Common myeloid progenitor, CD34-positive (primary cell): ENCODE results near the gene RIPOR3.
"Not testable (repeated sequence)": the region's sequence is repeated elsewhere in the genome, so short reads cannot be mapped to it uniquely, and the experiment has no call there.

Source experiments
- CTCF ChIA-PET: fragments of 350-600 bp; sonication (Branson Sonifier 250); formaldehyde crosslinking; loops from one replicate; lab custom pipeline; 2021; ENCODE audit warnings: antibody characterized with exemption; lab: Charles Lee
- POLR2A ChIA-PET: fragments of 350-600 bp; sonication (Branson Sonifier 250); formaldehyde crosslinking; loops from one replicate; lab custom pipeline; 2021; ENCODE audit warnings: antibody characterized with exemption; lab: Charles Lee
- DNase-seq, 3 donors: peaks; one replicate each; pipeline versions ENCODE4 v3.0.0 to v3.0.0-alpha.2; 2013
- H3K27ac ChIP-seq, 2 experiments: 1 replicate in 1 of 2; 2 replicates in 1 of 2; pipeline ENCODE4 v1.7.0; 2013; ENCODE audit warnings: inconsistent platforms in 2 of 2, low read length in 2 of 2, mild to moderate bottlenecking in 2 of 2, low read depth in 1 of 2, moderate library complexity in 1 of 2; ENCODE audit not compliant: severe bottlenecking in 2 of 2, insufficient read depth in 1 of 2, poor library complexity in 1 of 2
- H3K27me3 ChIP-seq, 5 experiments: replicated peaks in 2 of 5; 1 replicate in 3 of 5; 2 replicates in 2 of 5; pipeline versions ENCODE4 v1.6.1 to v1.7.0; 2013; ENCODE audit warnings: low read length in 4 of 5, mild to moderate bottlenecking in 2 of 5, moderate library complexity in 2 of 5, inconsistent platforms in 1 of 5; ENCODE audit not compliant: insufficient read depth in 5 of 5, control insufficient read depth in 4 of 5
- H3K36me3 ChIP-seq, 4 experiments: 1 replicate in 2 of 4; 2 replicates in 2 of 4; pipeline versions ENCODE4 v1.6.1 to v1.7.0; 2013; ENCODE audit warnings: low read length in 3 of 4, control low read depth in 1 of 4, mild to moderate bottlenecking in 1 of 4; ENCODE audit not compliant: control insufficient read depth in 4 of 4, insufficient read depth in 4 of 4
- H3K4me1 ChIP-seq, 4 experiments: 1 replicate in 3 of 4; 2 replicates in 1 of 4; pipeline versions ENCODE4 v1.6.1 to v1.7.1; 2013; ENCODE audit warnings: low read length in 3 of 4, mild to moderate bottlenecking in 3 of 4, control low read depth in 1 of 4, inconsistent platforms in 1 of 4, moderate library complexity in 1 of 4; ENCODE audit not compliant: control insufficient read depth in 4 of 4, insufficient read depth in 4 of 4; ENCODE audit errors: control extremely low read depth in 1 of 4
- H3K4me3 ChIP-seq, 7 experiments: 1 replicate in 4 of 7; 2 replicates in 3 of 7; pipeline versions ENCODE4 v1.5.1 to v1.7.0; 2013; ENCODE audit warnings: mild to moderate bottlenecking in 7 of 7, low read length in 6 of 7, moderate library complexity in 6 of 7, inconsistent platforms in 2 of 7, low read depth in 2 of 7, control low read depth in 1 of 7; ENCODE audit not compliant: insufficient read depth in 4 of 7, control insufficient read depth in 1 of 7; ENCODE audit errors: extremely low read depth in 1 of 7
- H3K9me3 ChIP-seq, 5 experiments: 1 replicate in 4 of 5; 2 replicates in 1 of 5; pipeline versions ENCODE4 v1.6.1 to v1.7.1; 2013; ENCODE audit warnings: low read length in 4 of 5, mild to moderate bottlenecking in 2 of 5, inconsistent platforms in 1 of 5, low read depth in 1 of 5, moderate library complexity in 1 of 5; ENCODE audit not compliant: control insufficient read depth in 4 of 5, insufficient read depth in 2 of 5; ENCODE audit errors: control extremely low read depth in 1 of 5
- WGBS: methylation state at CpG from one replicate; pipeline ENCODE4 v1.1.5; 2013; ENCODE audit not compliant: insufficient coverage; 5-methylcytosine and 5-hydroxymethylcytosine counted together

The RIPOR3 gene

DNA sequence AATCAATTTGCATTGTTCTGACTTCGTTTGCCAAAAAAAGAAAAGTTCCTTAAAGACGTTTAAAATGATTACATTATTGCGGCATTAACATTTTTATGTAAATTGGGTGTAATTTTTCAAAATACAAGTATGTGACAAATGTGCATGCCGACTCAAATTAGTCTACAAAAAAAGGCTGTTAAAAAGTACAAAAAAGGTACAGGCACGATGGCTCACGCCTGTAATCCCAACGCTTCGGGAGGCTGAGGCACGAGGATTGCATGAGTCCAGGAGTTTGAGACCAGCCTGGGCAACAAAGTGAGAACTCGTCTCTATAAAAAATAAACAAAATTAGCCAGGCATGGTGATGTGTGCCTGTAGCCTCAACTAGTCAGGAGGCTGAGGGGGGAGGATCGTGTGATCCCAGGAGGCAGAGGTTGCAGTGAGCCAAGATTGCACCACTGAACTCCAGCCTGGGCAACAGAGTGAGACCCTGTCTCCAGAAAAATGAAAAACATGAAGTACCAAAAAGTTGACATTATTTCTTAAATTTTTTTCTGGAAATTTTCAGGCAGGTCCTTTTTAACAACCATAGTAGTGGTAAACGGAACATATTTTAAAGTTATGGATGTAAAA is 91.0 kb downstream of the RIPOR3 start:
- 93% methylated on average over 11 of the region's 12 CpGs for WGBS
- Histone ChIP-seq H3K4me3 (no peak overlapping the region), H3K27me3 (no peaks in the 10 kb centered on the region), H3K4me1 (peaks cover 0 to 6% (median 2%) of the 10 kb centered on the region in 4 experiments), H3K9me3 (no peaks in the 10 kb centered on the region), H3K36me3 (peaks cover 0 to 11% (median 3%) of the 10 kb centered on the region in 4 experiments), H3K27ac (no peak overlapping the region)
- no peak for DNase-seq
- CTCF ChIA-PET: interaction anchor here (1.7 kb wide), 1 partner anchor 16 kb away, joined by 3 read pairs; no protein-coding TSS in a partner anchor
- POLR2A ChIA-PET: no interaction called here

GRCh38 chr20:50598768-50599167 is 92.6 kb downstream of the RIPOR3 start:
- 100% methylated on average over 2 of the region's 5 CpGs for WGBS
- H3K4me3 ChIP-seq, H3K27ac ChIP-seq, POLR2A ChIA-PET, H3K27me3 ChIP-seq, DNase-seq, H3K9me3 ChIP-seq, H3K36me3 ChIP-seq, H3K4me1 ChIP-seq: not testable (repeated sequence)
- CTCF ChIA-PET: interaction anchor here (1.1 to 2.5 kb wide), 6 partner anchors 9 to 420 kb away, joined by 3 to 6 read pairs (median 4); no protein-coding TSS in a partner anchor

DNA sequence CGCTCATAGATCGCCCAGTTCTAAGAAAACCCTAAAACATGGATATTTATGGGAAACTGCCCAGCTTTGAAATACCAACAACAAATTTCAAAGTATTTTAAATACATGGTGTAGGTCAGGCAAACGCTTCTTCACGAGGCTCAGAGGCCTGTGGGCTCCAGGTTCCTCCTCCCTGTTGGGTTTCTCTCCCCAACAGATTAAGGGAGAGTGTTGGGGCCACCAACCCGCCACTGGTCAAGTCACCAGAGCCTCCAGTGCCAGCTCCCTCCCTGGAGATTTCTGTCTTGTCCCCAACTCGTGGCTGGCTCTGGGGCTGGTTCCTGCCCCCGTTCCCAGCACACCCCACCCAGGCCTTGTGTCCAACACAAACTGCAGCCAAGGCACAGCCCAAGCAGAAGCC is 93.3 kb downstream of the RIPOR3 start:
- Histone ChIP-seq H3K4me3 (no peak overlapping the region), H3K9me3 (no peaks in the 10 kb centered on the region), H3K4me1 (peaks cover 0 to 6% (median 2%) of the 10 kb centered on the region in 4 experiments), H3K36me3 (peaks cover 0 to 4% (median 2%) of the 10 kb centered on the region in 4 experiments), H3K27me3 (no peaks in the 10 kb centered on the region), H3K27ac (no peak overlapping the region)
- POLR2A ChIA-PET: no interaction called here
- no peak for DNase-seq
- 90% methylated on average over 5 of the region's 7 CpGs for WGBS
- CTCF ChIA-PET: interaction anchor here (1.8 to 2.5 kb wide), 3 partner anchors 10 to 419 kb away, joined by 4 to 11 read pairs (median 6); no protein-coding TSS in a partner anchor

DNA sequence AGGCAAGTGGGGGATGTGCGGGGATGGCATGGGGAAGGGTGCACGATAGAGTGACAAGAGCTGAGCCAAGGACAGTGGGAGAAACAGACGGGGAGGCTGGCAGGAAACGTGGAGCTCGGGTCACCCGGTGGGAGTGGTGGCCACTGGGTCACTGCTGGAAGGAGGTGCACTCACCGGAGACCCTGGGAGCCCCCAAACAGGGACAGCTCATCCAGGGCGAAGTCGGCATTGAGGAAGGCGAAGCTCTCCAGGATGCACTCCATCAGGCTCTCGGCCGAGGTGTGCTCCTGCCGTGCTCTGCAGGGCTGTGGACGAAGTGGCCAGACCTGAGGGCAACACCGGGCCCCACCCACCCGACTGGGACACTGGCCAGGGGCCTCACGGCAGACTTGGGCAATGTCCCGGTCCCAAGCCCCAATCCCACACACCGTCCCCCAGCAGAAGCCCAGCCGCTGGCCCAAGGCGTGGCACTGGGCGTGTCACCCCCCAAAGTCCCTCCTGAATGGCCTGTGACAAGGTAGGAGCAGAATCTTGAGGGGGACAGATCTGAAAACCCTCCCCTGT is 93.9 kb downstream of the RIPOR3 start:
- CTCF ChIA-PET: interaction anchor here (0.9 to 2.5 kb wide), 5 partner anchors 9 to 418 kb away, joined by 3 to 11 read pairs (median 6); no protein-coding TSS in a partner anchor

GRCh38 chr20:50596694-50597021 is 94.7 kb downstream of the RIPOR3 start:
- ChIA-PET CTCF (interaction anchor here (0.9 to 2.4 kb wide), 3 partner anchors 8 to 29 kb away, joined by 3 to 11 read pairs (median 8); no protein-coding TSS in a partner anchor), POLR2A (no interaction called here)
- peaks cover 0 to 4% (median 2%) of the 10 kb centered on the region in 4 experiments for H3K4me1 ChIP-seq
- WGBS: 94% methylated on average over 7 of the region's 11 CpGs
- DNase-seq: no peak
- no peak overlapping the region for H3K4me3 ChIP-seq
- H3K27ac ChIP-seq: no peak overlapping the region
- H3K36me3 ChIP-seq: peaks cover 0 to 11% (median 4%) of the 10 kb centered on the region in 4 experiments
- no peaks in the 10 kb centered on the region for H3K27me3 ChIP-seq
- H3K9me3 ChIP-seq: no peaks in the 10 kb centered on the region

More for the DNA sequence above, 93.9 kb downstream of the RIPOR3 start:
- Histone ChIP-seq H3K4me1 (peaks cover 0 to 6% (median 2%) of the 10 kb centered on the region in 4 experiments), H3K27ac (no peak overlapping the region), H3K9me3 (no peaks in the 10 kb centered on the region), H3K36me3 (peaks cover 0 to 5% (median 2%) of the 10 kb centered on the region in 4 experiments), H3K4me3 (no peak overlapping the region), H3K27me3 (no peaks in the 10 kb centered on the region)
- no peak for DNase-seq
- POLR2A ChIA-PET: no interaction called here
- 95% methylated on average over 18 of the region's 22 CpGs for WGBS

DNA sequence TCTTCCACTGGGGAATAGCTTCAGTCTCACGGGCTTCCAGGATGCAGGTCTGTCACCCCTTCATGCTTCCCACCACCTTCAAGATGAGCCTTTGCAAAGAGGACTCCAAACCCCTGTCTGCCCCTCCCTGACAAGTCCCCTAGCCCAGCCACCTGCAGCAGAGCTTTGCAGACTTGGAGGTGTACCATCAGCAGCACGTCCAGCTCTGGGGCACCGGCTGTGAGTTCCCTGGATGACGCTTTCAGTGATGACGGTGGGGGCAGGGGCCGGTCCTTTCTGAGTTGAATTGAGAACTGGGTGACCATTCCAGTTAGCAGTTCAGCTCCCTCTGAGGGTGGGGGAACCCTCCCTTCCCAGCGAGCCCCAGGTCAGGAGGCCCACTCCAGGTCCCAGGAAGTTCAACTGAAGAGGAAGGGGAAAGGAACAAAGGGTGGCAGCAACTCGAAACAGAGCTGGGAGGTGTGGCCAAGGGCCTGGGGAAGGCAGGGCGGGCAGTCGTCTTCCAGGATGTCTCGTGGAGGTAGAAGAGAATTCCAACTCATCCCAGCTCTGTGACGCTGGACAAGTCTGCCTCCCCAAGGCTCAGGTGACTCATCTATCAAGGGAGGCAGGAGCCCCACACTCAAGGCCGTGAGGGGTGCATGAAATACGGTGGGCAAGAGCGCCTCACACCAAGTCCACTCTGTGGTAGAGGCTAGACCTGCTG is 95.2 kb downstream of the RIPOR3 start:
- Histone ChIP-seq H3K9me3 (no peaks in the 10 kb centered on the region), H3K27me3 (no peaks in the 10 kb centered on the region), H3K4me3 (no peak overlapping the region), H3K4me1 (no peaks in the 10 kb centered on the region), H3K27ac (no peak overlapping the region), H3K36me3 (peaks cover 0 to 16% (median 6%) of the 10 kb centered on the region in 4 experiments)
- 90% methylated on average over 13 of the region's 15 CpGs for WGBS
- CTCF ChIA-PET: interaction anchor here (0.9 to 2.4 kb wide), 4 partner anchors 8 to 30 kb away, joined by 3 to 11 read pairs (median 6); no protein-coding TSS in a partner anchor
- no peak for DNase-seq
- POLR2A ChIA-PET: no interaction called here
